IPS-18a (cell line): Measurements from ENCODE around the gene MYBBP1A.
A peak's percentile ranks its signal among the peaks of the same experiment; 100 is the strongest.

Experiments used
- H3K27ac ChIP-seq: one replicate; pipeline ENCODE4 v1.5.1; 2013; ENCODE audit warnings: low read length
- H3K27me3 ChIP-seq: one replicate; pipeline ENCODE4 v1.6.1; 2013; ENCODE audit warnings: mild to moderate bottlenecking, low read length; ENCODE audit not compliant: control insufficient read depth, insufficient read depth
- H3K36me3 ChIP-seq: one replicate; pipeline ENCODE4 v1.6.1; 2013; ENCODE audit warnings: low read depth, low read length; ENCODE audit not compliant: control insufficient read depth
- H3K4me1 ChIP-seq: one replicate; pipeline ENCODE4 v1.6.1; 2013; ENCODE audit warnings: low read depth, low read length; ENCODE audit not compliant: control insufficient read depth
- H3K4me3 ChIP-seq: one replicate; pipeline ENCODE4 v1.5.1; 2013; ENCODE audit warnings: low read length
- H3K9ac ChIP-seq: one replicate; pipeline ENCODE4 v1.6.1; 2013; ENCODE audit warnings: mild to moderate bottlenecking, low read length, moderate library complexity
- H3K9me3 ChIP-seq: one replicate; pipeline ENCODE4 v1.6.1; 2013; ENCODE audit warnings: low read depth, low read length; ENCODE audit not compliant: control insufficient read depth

The MYBBP1A gene

GRCh38 chr17:4499431-4500190, 55.6 kb downstream of the MYBBP1A start:
- no peaks in the 10 kb centered on the region for H3K9me3 ChIP-seq
- peaks cover 52% of the 10 kb centered on the region for H3K27me3 ChIP-seq
- H3K36me3 ChIP-seq = no peaks in the 10 kb centered on the region
- H3K4me1 ChIP-seq = peaks cover 3% of the 10 kb centered on the region
- no peak overlapping the region for H3K27ac ChIP-seq
- H3K9ac ChIP-seq = no peak overlapping the region
- H3K4me3 ChIP-seq = peak overlapping the region; percentile 48

GRCh38 chr17:4498461-4499397, 56.5 kb downstream of the MYBBP1A start, which contains the start of gene SPNS2:
Gene SPNS2, plus strand, starts transcription at chr17:4498881. Its CDS starts 167 bp downstream, at chr17:4499048.
- H3K27ac ChIP-seq = no peak within 1 kb of the TSS
- peaks cover 3% of the 10 kb centered on the region for H3K4me1 ChIP-seq
- peak within 1 kb of the TSS; percentile 50 for H3K4me3 ChIP-seq
- H3K9ac ChIP-seq = no peak within 1 kb of the TSS
- peaks cover 52% of the 10 kb centered on the region for H3K27me3 ChIP-seq
- no peaks in the 10 kb centered on the region for H3K36me3 ChIP-seq
- H3K9me3 ChIP-seq = no peaks in the 10 kb centered on the region

- Histone ChIP-seq H3K4me1 (peaks cover 3% of the 10 kb centered on the region), H3K27me3 (peaks cover 52% of the 10 kb centered on the region), H3K9me3 (no peaks in the 10 kb centered on the region), H3K27ac (no peak overlapping the region), H3K9ac (no peak overlapping the region), H3K4me3 (no peak overlapping the region), H3K36me3 (no peaks in the 10 kb centered on the region)
Observed at GRCh38 chr17:4497101-4497824, 57.9 kb downstream of the MYBBP1A start.

GRCh38 chr17:4492721-4493561, 62.2 kb downstream of the MYBBP1A start:
- no peak overlapping the region for H3K9ac ChIP-seq
- H3K4me3 ChIP-seq = no peak overlapping the region
- H3K36me3 ChIP-seq = no peaks in the 10 kb centered on the region
- no peaks in the 10 kb centered on the region for H3K9me3 ChIP-seq
- H3K27me3 ChIP-seq = peaks cover 18% of the 10 kb centered on the region
- no peak overlapping the region for H3K27ac ChIP-seq
- no peaks in the 10 kb centered on the region for H3K4me1 ChIP-seq

GRCh38 chr17:4490637-4491061, 64.5 kb downstream of the MYBBP1A start:
- H3K4me3 ChIP-seq = no peak overlapping the region
- no peaks in the 10 kb centered on the region for H3K36me3 ChIP-seq
- H3K9ac ChIP-seq = no peak overlapping the region
- no peaks in the 10 kb centered on the region for H3K9me3 ChIP-seq
- no peaks in the 10 kb centered on the region for H3K27me3 ChIP-seq
- H3K27ac ChIP-seq = no peak overlapping the region
- H3K4me1 ChIP-seq = no peaks in the 10 kb centered on the region

- Histone ChIP-seq H3K4me1 (no peaks in the 10 kb centered on the region), H3K4me3 (no peak overlapping the region), H3K27me3 (no peaks in the 10 kb centered on the region)
Observed at GRCh38 chr17:4490109-4490591, 65.0 kb downstream of the MYBBP1A start.

GRCh38 chr17:4488989-4489595, 66.1 kb downstream of the MYBBP1A start:
- Histone ChIP-seq H3K27ac (no peak overlapping the region), H3K9me3 (no peaks in the 10 kb centered on the region), H3K9ac (no peak overlapping the region), H3K4me1 (no peaks in the 10 kb centered on the region), H3K36me3 (no peaks in the 10 kb centered on the region), H3K27me3 (no peaks in the 10 kb centered on the region), H3K4me3 (no peak overlapping the region)

More at GRCh38 chr17:4490109-4490591, 65.0 kb downstream of the MYBBP1A start:
- Histone ChIP-seq H3K9me3 (no peaks in the 10 kb centered on the region), H3K9ac (no peak overlapping the region), H3K36me3 (no peaks in the 10 kb centered on the region), H3K27ac (no peak overlapping the region)
